Skin epidermis (tissue), 12 donors: ENCODE results near the gene SLIT3.

Experiments used
- H3K27ac ChIP-seq, 21 experiments: fragments of 200-600 bp; sonication (generic) in 11 of 21; one replicate each; pipeline ENCODE4 v1.5.0; 2020; ENCODE audit warnings: mild to moderate bottlenecking in 3 of 21, inconsistent platforms in 2 of 21, moderate library complexity in 2 of 21
- H3K4me3 ChIP-seq, 7 experiments: fragments of 200-600 bp; sonication (generic) in 2 of 7; one replicate each; pipeline ENCODE4 v1.5.0; 2020; ENCODE audit warnings: inconsistent platforms in 2 of 7, mild to moderate bottlenecking in 2 of 7, moderate library complexity in 1 of 7

SLIT3 gene

DNA sequence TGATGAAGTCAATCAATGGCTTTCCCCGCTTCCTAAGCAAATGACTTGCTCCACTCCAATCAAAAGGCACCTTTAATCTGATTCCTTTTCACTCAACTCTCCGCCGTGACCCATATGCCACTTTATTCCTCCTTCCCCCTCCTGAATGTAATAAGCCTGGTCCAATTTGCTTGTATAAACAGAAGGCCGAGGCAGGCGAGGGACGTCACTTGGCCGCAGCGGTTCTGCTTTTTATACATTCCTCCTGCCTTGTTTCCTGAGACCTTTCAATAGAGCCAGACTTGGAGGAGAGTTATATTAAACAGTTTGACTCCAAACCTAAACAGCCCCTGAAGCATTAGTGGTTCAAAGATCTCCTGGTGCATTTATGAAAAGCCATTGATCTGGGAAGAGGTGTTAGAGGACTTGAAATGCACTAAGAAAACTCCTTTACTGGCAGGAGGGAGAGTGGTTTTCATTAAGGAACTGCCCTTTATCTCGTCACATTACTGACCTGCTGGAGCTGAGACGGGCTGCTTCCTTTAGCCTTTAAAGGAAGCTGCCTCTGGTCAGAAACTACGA is 273.4 kb downstream of the SLIT3 start:
- no peak overlapping the region for H3K27ac ChIP-seq
- H3K4me3 ChIP-seq = no peak overlapping the region

DNA sequence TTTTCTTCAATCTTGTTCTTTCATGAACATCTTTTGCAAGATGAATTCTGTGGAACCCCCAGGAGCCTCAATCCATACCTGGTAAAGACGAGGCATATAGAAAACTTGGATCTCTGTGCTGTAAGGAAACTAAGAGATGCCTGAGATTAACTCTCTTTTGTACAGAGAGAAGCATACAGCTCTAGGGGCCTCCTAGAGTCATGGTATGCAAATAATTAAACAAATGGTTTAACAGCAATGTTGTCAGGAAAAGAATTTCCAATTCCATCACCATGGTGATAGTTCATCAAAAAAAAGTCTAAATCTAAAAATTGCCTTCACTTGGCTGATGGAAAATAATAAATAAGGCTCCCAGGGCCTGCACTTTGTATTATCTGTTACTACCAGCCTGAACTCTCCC is 275.4 kb downstream of the SLIT3 start:
- no peak overlapping the region for H3K4me3 ChIP-seq

DNA sequence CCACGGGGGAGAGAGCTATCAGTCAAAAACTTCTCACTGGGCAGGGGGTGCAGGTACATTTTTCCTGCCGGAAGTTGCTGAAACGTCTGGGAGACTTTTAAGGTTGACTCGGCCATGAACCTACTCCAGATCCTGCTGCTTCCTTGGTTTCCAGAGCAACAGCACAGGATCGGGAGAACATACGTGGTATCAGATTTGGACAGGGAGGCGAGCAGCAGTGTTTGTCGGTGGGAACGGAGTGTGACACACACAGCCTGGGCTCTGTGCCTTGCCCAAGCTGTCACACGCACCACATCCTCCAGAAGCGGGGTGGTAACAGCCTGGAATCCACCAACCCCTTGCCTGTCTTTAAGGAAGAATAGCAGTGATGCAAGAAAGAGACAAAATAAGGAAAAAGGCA is 276.5 kb downstream of the SLIT3 start:
- H3K4me3 ChIP-seq = no peak overlapping the region
- no peak overlapping the region for H3K27ac ChIP-seq

More for the DNA sequence above, 275.4 kb downstream of the SLIT3 start:
- H3K27ac ChIP-seq = no peak overlapping the region

DNA sequence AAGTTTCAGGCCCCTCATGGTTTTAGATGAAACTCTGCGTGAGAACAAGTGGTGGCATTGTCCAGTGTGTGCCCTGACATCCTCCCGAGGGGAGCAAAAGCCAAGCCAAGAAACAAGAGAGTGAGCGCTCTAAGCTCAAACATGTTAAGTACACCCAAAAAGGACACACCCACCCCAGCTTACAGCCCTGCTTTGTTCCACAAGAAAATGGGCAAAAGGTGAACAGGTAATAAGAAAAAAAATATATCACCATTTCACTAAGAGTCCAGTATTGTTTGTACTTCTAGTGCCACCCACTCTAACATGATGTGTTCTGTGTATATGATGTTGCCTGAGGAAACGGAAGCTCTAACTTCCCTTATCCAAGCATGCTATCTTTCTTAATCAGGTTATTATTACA is 278.2 kb downstream of the SLIT3 start:
- Histone ChIP-seq H3K4me3 (no peak overlapping the region), H3K27ac (no peak overlapping the region)

DNA sequence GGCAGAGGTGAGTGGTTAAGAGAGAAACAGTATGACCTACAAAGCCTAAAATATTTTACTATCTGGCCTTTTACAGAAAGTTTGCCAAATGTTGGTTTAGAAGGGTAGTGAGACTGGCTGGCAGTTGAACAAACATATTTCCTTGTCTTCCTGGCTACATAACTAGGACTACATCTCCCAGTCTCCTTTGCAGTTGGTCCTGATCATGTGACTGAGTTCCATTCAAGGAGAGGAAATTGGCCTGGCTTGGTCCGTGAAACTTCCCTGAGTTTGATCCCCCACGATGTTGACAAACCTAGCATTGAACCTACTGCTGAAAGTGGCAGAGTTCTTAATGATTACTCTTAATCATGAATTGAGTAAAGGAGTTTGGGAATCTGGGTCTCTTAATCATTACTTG is 280.8 kb downstream of the SLIT3 start:
- Histone ChIP-seq H3K4me3 (no peak overlapping the region), H3K27ac (no peak overlapping the region)

DNA sequence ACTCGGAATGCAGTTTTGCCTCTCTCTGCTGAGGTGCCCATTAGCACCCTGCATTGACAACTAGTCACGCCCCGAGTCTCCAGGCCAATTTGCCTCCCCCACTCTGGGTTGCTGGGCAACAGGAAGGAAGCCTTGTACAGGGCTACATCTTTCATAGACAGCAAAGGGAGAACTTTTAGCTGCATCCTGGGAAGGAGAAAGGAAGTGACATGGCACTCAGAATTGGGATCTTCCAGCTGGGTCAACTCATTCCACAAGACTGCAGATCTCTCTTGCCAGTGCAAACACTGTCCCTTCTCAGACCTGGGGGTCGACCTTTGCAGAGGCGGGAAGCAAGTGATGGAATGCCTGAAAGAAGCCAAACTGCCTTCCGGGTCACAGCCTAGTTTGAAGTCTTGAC is 282.0 kb downstream of the SLIT3 start:
- H3K4me3 ChIP-seq = no peak overlapping the region
- no peak overlapping the region for H3K27ac ChIP-seq

DNA sequence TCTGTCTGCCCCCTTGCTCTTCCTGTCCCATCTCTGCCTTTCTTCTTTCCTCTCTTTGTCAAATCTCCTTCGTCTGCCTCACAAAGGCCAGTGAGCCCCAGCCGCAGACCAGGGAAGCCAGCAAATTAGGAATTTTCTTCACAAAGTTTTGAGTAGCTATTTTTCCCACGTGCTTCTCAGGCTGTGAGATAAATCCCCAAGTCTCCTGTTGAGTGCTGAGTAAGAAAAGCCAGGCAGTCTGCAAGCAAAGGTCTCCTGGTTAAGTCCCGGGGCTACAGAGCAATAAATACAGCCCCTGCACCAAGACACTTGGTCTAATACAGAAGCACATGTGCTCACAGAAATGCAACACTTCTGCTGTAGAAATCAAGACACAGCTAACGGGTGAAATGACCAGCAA is 284.9 kb downstream of the SLIT3 start:
- Histone ChIP-seq H3K27ac (no peak overlapping the region), H3K4me3 (no peak overlapping the region)

DNA sequence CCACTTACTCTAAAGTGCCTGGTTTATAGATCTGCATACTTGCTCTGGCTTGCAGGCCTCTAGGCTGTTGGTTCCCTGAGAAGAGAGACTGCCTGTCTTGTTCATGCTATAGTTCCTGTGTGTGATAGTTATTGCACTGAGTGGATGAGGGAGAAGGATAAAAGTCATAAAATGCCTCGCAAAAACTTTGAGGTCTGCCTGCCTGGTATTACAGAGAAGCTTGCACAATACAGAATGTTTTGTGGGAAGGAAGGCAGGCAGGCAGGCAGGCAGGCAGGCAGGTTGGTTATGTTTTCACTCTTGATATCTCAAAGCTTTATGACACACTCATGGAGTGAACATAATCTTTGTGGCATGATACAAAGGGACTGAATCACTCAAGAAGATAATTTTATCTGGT is 287.1 kb downstream of the SLIT3 start:
- H3K4me3 ChIP-seq = no peak overlapping the region
- no peak overlapping the region for H3K27ac ChIP-seq

DNA sequence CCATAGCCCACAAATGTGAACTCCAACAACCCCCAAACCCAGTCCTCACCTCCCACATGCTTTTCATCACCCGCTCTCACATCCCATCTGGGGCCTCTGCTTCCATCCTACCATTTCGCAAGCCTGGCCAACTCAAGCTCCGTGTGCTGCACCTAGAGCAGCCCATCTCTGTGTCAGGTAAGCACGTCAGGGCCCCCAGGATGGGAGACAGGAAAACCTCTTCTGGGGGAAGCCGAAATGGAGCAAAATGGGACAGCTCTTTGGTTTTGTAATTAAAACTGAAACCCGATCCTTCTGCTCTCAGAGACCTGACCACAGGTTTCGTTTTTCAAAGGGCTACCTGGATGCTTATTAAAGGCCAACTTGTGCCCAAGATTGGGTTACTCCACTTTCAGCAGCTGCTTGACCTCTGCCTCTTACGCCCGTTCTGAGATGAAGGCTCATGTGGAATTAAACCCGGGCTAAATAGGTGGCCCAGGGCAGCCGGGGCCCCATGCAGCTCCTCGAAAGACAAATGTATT is 287.7 kb downstream of the SLIT3 start:
- H3K4me3 ChIP-seq = no peak overlapping the region
- H3K27ac ChIP-seq = no peak overlapping the region

DNA sequence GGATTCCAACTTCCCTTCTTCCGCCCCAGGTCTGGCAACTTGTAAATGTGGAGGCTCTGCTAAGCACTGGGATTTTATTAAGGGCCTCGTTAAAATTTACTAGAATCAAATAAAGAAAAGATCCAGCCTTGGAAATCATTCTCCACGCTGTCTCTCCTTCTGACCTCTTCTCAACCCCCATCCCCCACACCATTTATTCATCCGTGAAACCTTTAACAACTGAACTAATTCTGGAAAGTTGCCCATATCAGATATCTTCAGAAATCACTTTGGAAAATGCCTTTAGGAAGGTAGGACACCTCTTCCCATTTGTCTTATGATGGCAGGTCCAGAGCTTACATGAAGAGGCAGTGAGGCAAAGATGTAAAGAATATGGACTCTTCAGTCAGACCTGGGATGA is 288.5 kb downstream of the SLIT3 start:
- Histone ChIP-seq H3K4me3 (no peak overlapping the region), H3K27ac (no peak overlapping the region)

DNA sequence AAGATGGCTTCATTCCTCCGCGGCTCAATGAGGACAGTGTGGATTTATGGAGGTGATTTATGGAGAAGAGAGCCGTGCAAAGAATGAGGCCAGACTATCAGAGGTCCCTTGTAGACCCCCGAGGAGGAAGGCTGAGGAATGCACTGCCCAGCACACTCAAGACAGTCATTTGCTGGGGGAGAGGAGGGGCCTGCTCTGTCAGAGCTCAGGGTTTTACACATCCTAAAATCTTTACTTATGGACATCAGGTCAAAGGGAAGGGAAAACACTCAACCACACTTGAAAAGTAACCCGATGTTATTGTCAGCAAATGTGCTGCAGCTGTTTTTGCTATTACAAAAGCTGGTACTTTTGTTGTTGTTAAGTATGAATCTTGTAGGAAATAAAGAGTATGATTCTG is 289.5 kb downstream of the SLIT3 start:
- H3K4me3 ChIP-seq = no peak overlapping the region

DNA sequence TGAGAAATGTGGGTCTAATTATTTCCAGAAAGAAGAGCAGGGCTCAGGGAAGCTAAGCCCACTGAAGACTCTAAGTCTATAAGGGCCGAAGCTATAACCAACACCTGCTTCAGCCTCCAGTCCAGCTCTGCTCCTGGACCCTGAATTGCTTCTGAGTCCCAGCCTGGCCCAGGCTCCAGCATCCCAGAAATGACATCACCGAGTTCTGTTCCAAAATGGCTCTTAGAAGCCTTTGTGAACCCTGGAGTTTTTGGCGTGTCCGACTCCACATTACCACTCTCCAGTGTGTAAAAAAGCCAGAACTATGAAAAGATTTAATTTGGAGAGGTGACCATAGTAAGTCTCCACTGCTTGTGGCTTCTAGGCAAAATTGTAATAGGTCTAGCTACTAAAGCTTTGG is 289.9 kb downstream of the SLIT3 start:
- Histone ChIP-seq H3K27ac (peak overlapping the region in 1 of 21 experiments; percentile 18), H3K4me3 (no peak overlapping the region)

More for the DNA sequence above, 289.5 kb downstream of the SLIT3 start:
- no peak overlapping the region for H3K27ac ChIP-seq

DNA sequence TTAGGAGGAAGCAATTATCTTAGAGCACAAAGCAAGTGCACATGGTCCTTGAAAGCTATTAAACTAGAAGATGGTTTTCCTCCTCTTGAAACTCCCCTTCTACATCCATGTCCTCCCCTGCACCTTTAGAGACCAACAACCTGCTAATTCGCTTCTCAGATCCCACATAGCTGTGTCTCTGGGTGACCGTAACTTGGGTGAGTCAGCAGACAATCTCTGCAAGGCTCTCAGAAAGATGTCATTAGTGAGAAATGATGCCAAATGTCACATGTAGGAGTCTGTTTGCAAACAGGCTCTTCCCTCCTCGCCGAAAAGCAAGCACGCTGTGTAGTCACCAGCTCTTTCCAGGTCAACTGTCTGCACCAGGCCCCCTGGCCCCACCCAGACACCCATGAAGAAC is 291.8 kb downstream of the SLIT3 start:
- H3K27ac ChIP-seq = no peak overlapping the region

DNA sequence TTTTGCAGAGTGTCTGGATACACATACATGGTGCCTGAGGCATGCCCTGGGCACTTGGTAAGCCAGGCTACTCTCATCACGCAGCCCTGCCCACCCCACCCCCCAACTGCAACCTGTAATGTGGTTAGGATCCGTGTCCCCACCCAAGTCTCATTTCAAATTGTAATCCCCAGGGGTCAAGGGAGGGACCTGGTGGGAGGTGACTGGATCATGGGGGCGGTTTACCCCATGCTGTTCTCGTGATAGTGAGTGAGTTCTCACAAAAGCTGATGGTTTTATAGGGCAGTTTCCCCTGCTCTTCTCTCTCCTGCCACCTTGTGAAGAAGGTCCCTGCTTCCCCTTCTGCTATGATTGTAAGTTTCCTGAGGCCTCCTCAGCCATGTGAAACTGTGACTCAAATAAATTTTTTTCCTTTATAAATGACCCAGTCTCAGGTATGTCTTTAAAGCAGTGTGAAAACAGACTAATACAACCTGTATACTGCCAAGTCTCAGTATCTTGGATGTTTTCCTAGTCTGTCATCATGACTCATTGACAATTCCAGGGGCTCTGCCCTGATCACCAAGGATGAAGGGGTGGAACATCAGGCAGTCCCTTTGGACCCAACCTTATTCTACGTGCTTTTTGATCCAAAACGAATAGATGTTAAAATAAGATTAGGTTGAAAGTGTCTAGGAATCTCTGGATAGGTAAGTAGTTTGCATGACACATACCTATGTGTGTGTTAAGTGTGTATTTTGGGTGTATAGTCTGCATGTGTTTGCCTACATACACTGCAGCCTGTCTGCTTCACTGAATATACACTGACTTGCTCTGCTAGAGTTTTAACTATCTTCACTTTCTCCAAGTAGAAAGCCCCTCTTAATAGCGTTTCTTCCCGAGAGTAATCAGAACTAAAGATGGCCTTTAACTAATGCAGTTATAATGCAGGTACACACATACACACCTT is 293.8 kb downstream of the SLIT3 start:
- peak overlapping the region in 3 of 21 experiments; percentile 17 to 57 (median 33) for H3K27ac ChIP-seq

More for the DNA sequence above, 291.8 kb downstream of the SLIT3 start:
- H3K4me3 ChIP-seq = no peak overlapping the region

DNA sequence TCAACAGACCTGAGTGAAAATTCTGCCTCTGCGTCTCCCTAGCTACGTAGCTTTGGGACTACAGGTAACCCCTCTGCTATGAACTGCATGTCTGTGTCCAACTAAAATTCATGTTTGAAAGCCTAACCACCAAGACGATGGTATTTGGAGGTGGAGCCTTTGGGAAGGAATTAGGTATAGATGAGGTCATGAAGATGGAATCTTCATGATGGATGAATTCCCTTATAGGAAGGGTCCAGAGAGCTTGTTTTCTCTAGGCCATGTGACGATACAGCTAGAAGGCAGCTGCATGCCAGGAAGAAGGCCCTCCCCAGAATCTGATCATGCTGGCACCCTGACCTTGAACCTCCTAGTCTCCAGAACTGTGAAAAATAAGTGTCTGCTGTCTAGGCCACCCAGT is 296.4 kb downstream of the SLIT3 start:
- Histone ChIP-seq H3K27ac (peak overlapping the region in 3 of 21 experiments; percentile 18 to 32 (median 27)), H3K4me3 (no peak overlapping the region)

More for the DNA sequence above, 293.8 kb downstream of the SLIT3 start:
- no peak overlapping the region for H3K4me3 ChIP-seq

DNA sequence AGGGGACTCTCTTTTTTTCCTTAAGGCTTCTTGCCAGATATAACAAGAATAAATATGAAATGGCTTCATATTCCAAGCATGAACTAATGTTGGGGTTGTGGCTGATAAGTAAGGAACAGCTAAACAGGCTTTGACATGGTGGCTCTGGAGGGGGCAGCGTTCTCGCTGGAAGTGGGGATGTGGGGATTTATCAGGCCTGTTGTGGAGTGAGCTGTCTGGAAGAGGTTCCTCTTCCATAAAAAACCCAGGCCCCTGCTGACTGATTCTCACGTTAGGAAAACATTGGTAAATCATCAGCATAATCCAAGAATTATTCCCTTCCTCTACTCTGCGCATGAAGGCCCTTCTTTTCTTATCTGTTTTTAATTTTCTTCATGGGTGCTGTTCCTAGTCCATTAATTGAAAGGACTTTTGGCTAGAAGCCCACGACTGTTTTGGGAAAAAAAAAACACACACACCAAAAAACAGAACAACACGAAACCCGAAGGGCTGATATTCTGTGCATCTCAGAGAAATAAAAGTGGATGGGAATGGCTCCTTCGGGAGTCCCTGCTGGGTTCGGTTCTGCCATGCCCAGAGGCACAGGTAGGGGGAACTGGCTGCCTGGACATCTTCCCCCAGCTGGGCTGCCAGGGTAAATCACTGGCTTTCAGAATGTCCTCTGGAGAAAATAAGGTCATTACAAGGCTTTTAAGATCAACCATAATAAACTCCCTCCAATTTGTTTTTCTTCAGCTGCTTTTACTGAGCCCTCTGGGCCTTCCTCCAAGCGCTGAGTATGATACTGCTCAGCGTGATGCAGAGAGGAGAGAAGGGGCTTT is 297.0 kb downstream of the SLIT3 start:
- Histone ChIP-seq H3K27ac (peak overlapping the region in 4 of 21 experiments; percentile 8 to 35 (median 30)), H3K4me3 (no peak overlapping the region)

DNA sequence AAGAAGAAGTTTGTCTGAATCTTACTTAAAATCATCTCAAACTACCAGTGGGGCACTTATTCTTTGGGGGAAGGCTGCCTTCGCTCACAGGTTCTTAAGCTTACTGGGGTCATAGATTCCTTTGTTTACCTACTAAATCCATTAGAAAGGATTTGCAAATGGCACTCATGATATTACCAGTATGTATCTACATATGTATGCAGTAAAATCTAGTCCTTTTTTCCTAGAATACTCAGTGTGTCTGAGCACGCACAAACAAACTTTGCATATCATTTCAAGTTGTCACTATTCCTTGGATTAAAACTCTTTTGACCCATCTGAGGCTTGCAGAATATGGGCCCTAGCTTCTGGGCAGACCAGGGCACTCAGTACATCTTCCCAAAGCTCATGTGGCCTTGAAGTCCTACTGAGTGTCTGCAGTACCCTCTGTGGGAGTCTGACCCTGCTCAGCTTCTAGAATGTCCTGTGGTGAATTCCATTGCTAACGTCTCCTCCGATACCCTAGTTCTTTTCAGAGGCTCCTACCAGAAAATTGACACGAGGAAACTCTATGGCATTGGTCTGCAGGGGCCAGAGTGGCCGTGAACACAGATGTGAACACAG is 297.9 kb downstream of the SLIT3 start:
- H3K4me3 ChIP-seq = no peak overlapping the region
- H3K27ac ChIP-seq = peak overlapping the region in 2 of 21 experiments; percentile 32 to 35

DNA sequence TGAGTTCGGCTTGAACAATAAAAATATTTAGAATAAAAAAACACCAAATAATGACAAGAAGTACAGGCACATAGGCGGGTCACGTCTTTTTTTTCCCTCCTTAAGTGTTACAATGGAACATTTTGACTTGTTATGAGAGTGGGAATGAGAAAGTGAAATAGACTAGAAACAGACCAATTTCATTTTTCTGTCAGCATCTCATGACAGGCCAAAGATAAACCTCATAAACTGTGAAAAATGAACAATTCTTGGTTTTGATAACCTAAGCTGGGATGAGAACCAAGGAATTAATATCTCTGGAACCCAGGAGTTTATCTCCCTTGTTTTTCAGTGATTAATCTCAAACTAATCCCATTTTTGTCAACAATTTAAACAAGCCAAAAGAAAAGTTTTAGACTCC is 299.5 kb downstream of the SLIT3 start:
- no peak overlapping the region for H3K4me3 ChIP-seq
- H3K27ac ChIP-seq = no peak overlapping the region

DNA sequence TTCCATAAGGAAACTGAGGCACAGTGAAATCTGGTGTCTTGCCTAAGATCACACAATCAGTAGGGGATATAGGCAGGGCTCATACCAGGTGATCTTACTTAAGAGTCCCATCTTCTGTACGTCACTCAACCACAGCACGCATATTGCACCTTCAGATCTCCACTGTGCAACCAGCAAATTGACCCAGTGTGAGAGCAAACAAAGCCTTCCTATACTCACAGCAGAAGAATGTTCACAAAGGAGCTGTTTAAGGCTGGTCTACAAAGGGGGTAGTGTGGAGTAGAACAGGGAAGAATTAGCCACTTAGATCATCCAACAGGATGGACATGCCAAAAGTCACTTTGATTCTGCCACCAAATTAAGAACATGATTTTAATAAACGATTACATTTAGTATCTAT is 305.9 kb downstream of the SLIT3 start:
- no peak overlapping the region for H3K4me3 ChIP-seq
- no peak overlapping the region for H3K27ac ChIP-seq

DNA sequence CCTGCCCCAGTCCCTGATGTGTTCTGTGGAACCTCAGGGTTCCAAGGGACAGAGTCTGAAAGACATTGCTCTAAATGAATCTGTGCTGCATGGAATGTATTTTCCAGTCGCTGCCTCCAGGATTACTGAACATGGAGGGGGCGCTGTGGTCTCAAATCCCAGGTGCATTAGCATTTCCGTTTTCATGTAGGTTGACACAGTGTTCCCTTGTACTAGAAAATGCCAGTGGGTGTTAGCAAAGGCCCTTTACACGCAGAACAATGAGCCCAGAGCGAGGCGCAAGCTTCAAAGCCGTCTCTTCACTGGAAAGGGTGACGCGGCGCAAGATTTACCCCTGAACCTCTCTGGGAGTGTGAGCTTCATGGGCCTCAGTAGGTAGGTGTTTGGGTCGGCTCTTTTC is 308.3 kb downstream of the SLIT3 start:
- Histone ChIP-seq H3K27ac (peak overlapping the region in 2 of 21 experiments; percentile 23 to 43), H3K4me3 (no peak overlapping the region)
